IMR-90 (cell line): ENCODE measurements around the gene CALHM3. TPM values are rescaled to one million over a fixed set of nuclear protein-coding genes. Genes with fewer than 3 reads are reported as not detected.

ENCODE experiments used
- ATAC-seq: fragments of 200-7000 bp; cut with Tn5 transposase; 2 replicates; pipeline ENCODE4 v1.9.1; 2020; ENCODE audit warnings: low read depth, mild to moderate bottlenecking, moderate library complexity
- BruUV-seq: library from RNA; stranded (reverse); fragments of 400-500 nt; replicated peaks from 2 replicates; lab custom pipeline; 2021; lab: Mats Ljungman, UMichigan
- CTCF ChIA-PET: fragments of 300-600 bp; formaldehyde crosslinking; extraction: SDS; loops from one replicate; lab custom pipeline; 2021; ENCODE audit warnings: antibody characterized with exemption; lab: Yijun Ruan, JAX
- POLR2A ChIA-PET: fragments of 300-600 bp; sonication (Branson Sonifier 250); formaldehyde crosslinking; loops from one replicate; lab custom pipeline; 2022; ENCODE audit warnings: antibody characterized with exemption; ENCODE audit not compliant: unreplicated experiment; lab: Charles Lee
- DNase-seq: peaks from one replicate; pipeline ENCODE4 v3.0.0; 2013
- H2AFZ ChIP-seq: replicated peaks from 2 replicates; pipeline ENCODE3; 2013; ENCODE audit warnings: low read length, mild to moderate bottlenecking; ENCODE audit not compliant: poor library complexity
- H2AK5ac ChIP-seq: 2 replicates; pipeline ENCODE4 v1.6.1; 2013; ENCODE audit warnings: low read depth, low read length, inconsistent platforms
- H2AK9ac ChIP-seq: replicated peaks from 2 replicates; pipeline ENCODE3; 2013; ENCODE audit warnings: mild to moderate bottlenecking, low read depth, low read length, moderate library complexity; ENCODE audit not compliant: poor library complexity
- H2BK120ac ChIP-seq: 2 replicates; pipeline ENCODE4 v1.6.1; 2013; ENCODE audit warnings: low read depth, low read length, inconsistent platforms
- H2BK15ac ChIP-seq: 3 replicates; pipeline ENCODE4 v1.6.1; 2013; ENCODE audit warnings: low read depth, low read length, inconsistent platforms
- H2BK20ac ChIP-seq: 2 replicates; pipeline ENCODE4 v1.6.1; 2013; ENCODE audit warnings: low read depth, mild to moderate bottlenecking, inconsistent platforms, low read length, moderate library complexity
- H2BK5ac ChIP-seq: 2 replicates; pipeline ENCODE4 v1.6.1; 2013; ENCODE audit warnings: mild to moderate bottlenecking, low read depth, low read length, inconsistent platforms; ENCODE audit not compliant: poor library complexity, severe bottlenecking
- H3K14ac ChIP-seq: replicated peaks from 2 replicates; pipeline ENCODE4 v1.6.1; 2013; ENCODE audit warnings: low read depth, low read length, inconsistent platforms
- H3K18ac ChIP-seq: 2 replicates; pipeline ENCODE4 v1.6.1; 2013; ENCODE audit warnings: low read depth, low read length, control low read depth
- H3K23ac ChIP-seq: 2 replicates; pipeline ENCODE4 v1.6.1; 2013; ENCODE audit warnings: low read depth, low read length, inconsistent platforms
- H3K27ac ChIP-seq: 2 replicates; pipeline ENCODE4 v1.5.1; 2013; ENCODE audit warnings: mild to moderate bottlenecking, control low read depth, low read length; ENCODE audit not compliant: insufficient read depth
- H3K27me3 ChIP-seq: 2 replicates; pipeline ENCODE4 v1.6.1; 2013; ENCODE audit warnings: low read length; ENCODE audit not compliant: control insufficient read depth, insufficient read depth
- H3K36me3 ChIP-seq: 2 replicates; pipeline ENCODE4 v1.6.1; 2013; ENCODE audit warnings: low read length, mixed read lengths; ENCODE audit not compliant: control insufficient read depth, insufficient read depth
- H3K4ac ChIP-seq: 2 replicates; pipeline ENCODE4 v1.6.1; 2013; ENCODE audit warnings: low read depth, low read length, inconsistent platforms
- H3K4me1 ChIP-seq: 2 replicates; pipeline ENCODE4 v1.6.1; 2013; ENCODE audit warnings: low read length, mixed read lengths; ENCODE audit not compliant: control insufficient read depth, insufficient read depth
- H3K4me2 ChIP-seq: 2 replicates; pipeline ENCODE4 v1.6.1; 2013; ENCODE audit warnings: low read depth, mild to moderate bottlenecking, control low read depth, low read length, moderate library complexity
- H3K4me3 ChIP-seq: 2 replicates; pipeline ENCODE4 v1.5.1; 2013; ENCODE audit warnings: low read depth, mild to moderate bottlenecking, control low read depth, low read length, moderate library complexity; ENCODE audit not compliant: insufficient read depth
- H3K56ac ChIP-seq: 2 replicates; pipeline ENCODE4 v1.6.1; 2013; ENCODE audit warnings: low read length, inconsistent platforms; ENCODE audit not compliant: insufficient read depth; ENCODE audit errors: extremely low read depth
- H3K79me1 ChIP-seq, 2 experiments: 2 replicates each; pipeline ENCODE4 v1.6.1; 2013; ENCODE audit warnings: low read length in 2 of 2, inconsistent platforms in 1 of 2, low read depth in 1 of 2
- H3K9ac ChIP-seq: 2 replicates; pipeline ENCODE4 v1.6.1; 2013; ENCODE audit warnings: low read depth, low read length, control low read depth
- H3K9me1 ChIP-seq: 2 replicates; pipeline ENCODE4 v1.6.1; 2013; ENCODE audit warnings: low read length, inconsistent platforms; ENCODE audit not compliant: insufficient read depth
- H3K9me3 ChIP-seq: 2 replicates; pipeline ENCODE4 v1.6.1; 2013; ENCODE audit warnings: low read length; ENCODE audit not compliant: control insufficient read depth, insufficient read depth
- H4K20me1 ChIP-seq: 2 replicates; pipeline ENCODE4 v1.6.1; 2013; ENCODE audit warnings: low read length, inconsistent platforms; ENCODE audit not compliant: insufficient read depth
- H4K5ac ChIP-seq: 2 replicates; pipeline ENCODE4 v1.6.1; 2013; ENCODE audit warnings: mild to moderate bottlenecking, low read depth, low read length, control low read depth
- H4K8ac ChIP-seq, 2 experiments: 2 replicates each; pipeline ENCODE4 v1.6.1; 2013; ENCODE audit warnings: low read depth in 2 of 2, low read length in 2 of 2, control low read depth in 1 of 2, inconsistent platforms in 1 of 2
- H4K91ac ChIP-seq: 2 replicates; pipeline ENCODE4 v1.6.1; 2013; ENCODE audit warnings: low read depth, low read length, inconsistent platforms; ENCODE audit not compliant: insufficient read depth
- BHLHE40 ChIP-seq: fragments of 150-350 bp; IDR thresholded peaks from 2 replicates; pipeline ENCODE4 v1.6.1; 2016; ENCODE audit warnings: mild to moderate bottlenecking, low read depth, low read length
- CEBPB ChIP-seq: IDR thresholded peaks from 2 replicates; pipeline ENCODE4 v1.6.1; 2012; ENCODE audit warnings: low read depth, low read length, improper control_type of control experiment
- CHD1 ChIP-seq: IDR thresholded peaks from 2 replicates; pipeline ENCODE4 v1.6.1; 2012; ENCODE audit warnings: low read depth, low read length, improper control_type of control experiment
- FOS ChIP-seq: fragments of 150-350 bp; IDR thresholded peaks from 2 replicates; pipeline ENCODE4 v1.6.1; 2016; ENCODE audit warnings: low read depth, low read length
- MAFK ChIP-seq: IDR thresholded peaks from 2 replicates; pipeline ENCODE4 v1.6.1; 2012; ENCODE audit warnings: low read depth, low read length, improper control_type of control experiment
- MAZ ChIP-seq: IDR thresholded peaks from 2 replicates; pipeline ENCODE4 v1.6.1; 2012; ENCODE audit warnings: low read depth, mild to moderate bottlenecking, low read length, improper control_type of control experiment, moderate library complexity, borderline replicate concordance
- MXI1 ChIP-seq: IDR thresholded peaks from 2 replicates; pipeline ENCODE4 v1.6.1; 2012; ENCODE audit warnings: low read depth, mild to moderate bottlenecking, low read length, moderate library complexity, borderline replicate concordance
- NFE2L2 ChIP-seq: fragments of 150-350 bp; IDR thresholded peaks from 2 replicates; pipeline ENCODE4 v1.6.1; 2016; ENCODE audit warnings: low read depth, mild to moderate bottlenecking, low read length
- POLR2A ChIP-seq: IDR thresholded peaks from 2 replicates; pipeline ENCODE4 v1.6.1; 2012; ENCODE audit warnings: mild to moderate bottlenecking, low read depth, low read length
- RAD21 ChIP-seq: IDR thresholded peaks from 2 replicates; pipeline ENCODE4 v1.6.1; 2012; ENCODE audit warnings: low read length, improper control_type of control experiment
- RCOR1 ChIP-seq: IDR thresholded peaks from 2 replicates; pipeline ENCODE4 v1.6.1; 2012; ENCODE audit warnings: mild to moderate bottlenecking, low read length, improper control_type of control experiment; ENCODE audit not compliant: insufficient replicate concordance
- RFX5 ChIP-seq: IDR thresholded peaks from 2 replicates; pipeline ENCODE4 v1.8.0; 2012; ENCODE audit warnings: low read depth, mild to moderate bottlenecking, low read length, moderate library complexity
- SMC3 ChIP-seq: fragments of 150-350 bp; IDR thresholded peaks from 2 replicates; pipeline ENCODE4 v1.6.1; 2016; ENCODE audit warnings: low read depth, mild to moderate bottlenecking, antibody characterized with exemption, low read length, moderate library complexity
- WGBS, 2 experiments: methylation state at CpG; one replicate each; pipeline versions ENCODE4 v1.1.5 to v1.1.7; 2013; ENCODE audit warnings: missing lambda C conversion rate in 2 of 2; ENCODE audit not compliant: insufficient read length in 1 of 2; ENCODE audit errors: extremely low coverage in 2 of 2; 5-methylcytosine and 5-hydroxymethylcytosine counted together
- dilution Hi-C: fragments of 300-500 bp; cut with HindIII; formaldehyde crosslinking; loops from one replicate; pipeline ENCODE4 v1.14.3; 2018; ENCODE audit warnings: low sequenced_read_pairs; ENCODE audit not compliant: unreplicated experiment
- in situ Hi-C: fragments of 300-500 bp; cut with MboI; formaldehyde crosslinking; loops from 3 replicates; pipeline ENCODE4 v1.14.3; 2019; ENCODE audit warnings: low sequenced_read_pairs, inconsistent platforms, mixed read lengths
- intact Hi-C: fragments of 100-400 bp; cut with micrococcal nuclease; formaldehyde crosslinking; loops from 2 replicates; pipeline ENCODE4 v1.10.0; 2022
- polyA plus RNA-seq, 3 experiments: library from polyadenylated mRNA; depleted of rRNA; stranded (reverse); fragments of >200 nt; gene quantifications; 2 replicates each; pipeline ENCODE4 v1.2.3, GENCODE V29; 2012; ENCODE audit warnings: low replicate concordance in 1 of 3
- total RNA-seq: library from RNA; depleted of rRNA; stranded (reverse); fragments of >200 nt; gene quantifications from 2 replicates; pipeline ENCODE4 v1.2.3, GENCODE V29; 2012
- TF ChIP-seq, protein P1 (sequence below): conservative IDR thresholded peaks from 2 replicates; pipeline ENCODE4 v1.5.1; 2012; ENCODE audit warnings: mild to moderate bottlenecking, low read depth, low read length, improper control_type of control experiment
- TF ChIP-seq, protein P2 (sequence below): fragments of 150-350 bp; IDR thresholded peaks from 2 replicates; pipeline ENCODE4 v1.6.1; 2017; ENCODE audit warnings: mild to moderate bottlenecking, antibody characterized with exemption, low read length, low read depth
- TF ChIP-seq, protein P3 (sequence below): fragments of 150-350 bp; IDR thresholded peaks from 2 replicates; pipeline ENCODE4 v1.6.1; 2016; ENCODE audit warnings: low read depth, mild to moderate bottlenecking, low read length, moderate library complexity, borderline replicate concordance

The CALHM3 gene
- total and polyA plus RNA-seq, 2 of the 4 experiments (the other 2 are of a cell fraction), result not detected

DNA sequence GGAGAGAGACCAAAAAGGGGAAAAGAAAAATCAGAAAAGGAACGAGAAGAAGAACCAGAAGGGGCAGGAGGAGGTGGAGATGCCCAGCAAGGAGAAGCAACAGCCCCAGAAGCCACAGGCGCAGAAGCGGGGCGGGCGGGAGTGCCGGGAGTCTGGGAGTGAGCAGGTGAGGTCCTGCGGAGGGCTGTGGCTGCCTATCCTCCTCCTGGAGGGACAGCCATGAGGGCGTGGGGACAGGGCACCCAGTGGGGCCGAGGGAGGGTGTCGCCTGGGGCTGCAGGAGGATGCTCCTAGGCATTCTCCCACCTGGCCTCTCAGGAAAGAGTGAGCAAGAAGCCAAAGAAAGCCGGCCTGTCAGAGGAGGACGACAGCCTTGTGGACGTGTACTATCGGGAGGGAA, 38.6 kb downstream of the CALHM3 start:
- H3K18ac ChIP-seq, result no peak overlapping the region
- no peak overlapping the region for H4K5ac ChIP-seq
- H3K4me1 ChIP-seq, result no peaks in the 10 kb centered on the region; the same call in 1 of the 2 replicates
- H2BK5ac ChIP-seq, result no peak overlapping the region
- peaks cover 74% of the 10 kb centered on the region for H3K36me3 ChIP-seq
- no peaks in the 10 kb centered on the region; the same call in 1 of the 2 replicates for H3K9me1 ChIP-seq
- no peak overlapping the region for H3K14ac ChIP-seq
- no peak overlapping the region for H2BK15ac ChIP-seq
- no peak overlapping the region for H3K4me2 ChIP-seq
- DNase-seq (no peak), ATAC-seq (no peak)
- WGBS, 2 experiments, result 89% methylated on average over 5 of the region's 14 CpGs; no CpG with 5 or more reads in 1 of the 2 experiments
- H3K9ac ChIP-seq, result no peak overlapping the region
- H2AK5ac ChIP-seq, result no peak overlapping the region
- ChIA-PET POLR2A (no interaction called here), CTCF (interaction anchor here (0.5 kb wide), 1 partner anchor 92 kb away, joined by 8 read pairs; no protein-coding TSS in a partner anchor)
- BruUV-seq, result no TSS peak
- H3K79me1 ChIP-seq, result no peaks in the 10 kb centered on the region; a peak in 1 of 4 replicates
- no peak overlapping the region for H2BK20ac ChIP-seq
- H4K91ac ChIP-seq, result no peak overlapping the region
- H3K4me3 ChIP-seq, result no peak overlapping the region
- H3K56ac ChIP-seq, result no peak overlapping the region
- no peak overlapping the region for H3K23ac ChIP-seq
- no peaks in the 10 kb centered on the region for H3K9me3 ChIP-seq
- dilution Hi-C loops (no loop called here), in situ Hi-C loops (no loop called here), intact Hi-C loops (no loop called here)
- TF ChIP-seq RFX5 (no peak), RAD21 (no peak), POLR2A (no peak), MAZ (no peak), CEBPB (no peak), NFE2L2 (no peak), BHLHE40 (no peak), FOS (no peak), SMC3 (no peak), RCOR1 (no peak), CHD1 (no peak), MAFK (no peak), MXI1 (no peak)
- TF ChIP-seq, protein P1, sequence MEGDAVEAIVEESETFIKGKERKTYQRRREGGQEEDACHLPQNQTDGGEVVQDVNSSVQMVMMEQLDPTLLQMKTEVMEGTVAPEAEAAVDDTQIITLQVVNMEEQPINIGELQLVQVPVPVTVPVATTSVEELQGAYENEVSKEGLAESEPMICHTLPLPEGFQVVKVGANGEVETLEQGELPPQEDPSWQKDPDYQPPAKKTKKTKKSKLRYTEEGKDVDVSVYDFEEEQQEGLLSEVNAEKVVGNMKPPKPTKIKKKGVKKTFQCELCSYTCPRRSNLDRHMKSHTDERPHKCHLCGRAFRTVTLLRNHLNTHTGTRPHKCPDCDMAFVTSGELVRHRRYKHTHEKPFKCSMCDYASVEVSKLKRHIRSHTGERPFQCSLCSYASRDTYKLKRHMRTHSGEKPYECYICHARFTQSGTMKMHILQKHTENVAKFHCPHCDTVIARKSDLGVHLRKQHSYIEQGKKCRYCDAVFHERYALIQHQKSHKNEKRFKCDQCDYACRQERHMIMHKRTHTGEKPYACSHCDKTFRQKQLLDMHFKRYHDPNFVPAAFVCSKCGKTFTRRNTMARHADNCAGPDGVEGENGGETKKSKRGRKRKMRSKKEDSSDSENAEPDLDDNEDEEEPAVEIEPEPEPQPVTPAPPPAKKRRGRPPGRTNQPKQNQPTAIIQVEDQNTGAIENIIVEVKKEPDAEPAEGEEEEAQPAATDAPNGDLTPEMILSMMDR, result no peak
- TF ChIP-seq, protein P2, sequence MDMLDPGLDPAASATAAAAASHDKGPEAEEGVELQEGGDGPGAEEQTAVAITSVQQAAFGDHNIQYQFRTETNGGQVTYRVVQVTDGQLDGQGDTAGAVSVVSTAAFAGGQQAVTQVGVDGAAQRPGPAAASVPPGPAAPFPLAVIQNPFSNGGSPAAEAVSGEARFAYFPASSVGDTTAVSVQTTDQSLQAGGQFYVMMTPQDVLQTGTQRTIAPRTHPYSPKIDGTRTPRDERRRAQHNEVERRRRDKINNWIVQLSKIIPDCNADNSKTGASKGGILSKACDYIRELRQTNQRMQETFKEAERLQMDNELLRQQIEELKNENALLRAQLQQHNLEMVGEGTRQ, result no peak
- TF ChIP-seq, protein P3, sequence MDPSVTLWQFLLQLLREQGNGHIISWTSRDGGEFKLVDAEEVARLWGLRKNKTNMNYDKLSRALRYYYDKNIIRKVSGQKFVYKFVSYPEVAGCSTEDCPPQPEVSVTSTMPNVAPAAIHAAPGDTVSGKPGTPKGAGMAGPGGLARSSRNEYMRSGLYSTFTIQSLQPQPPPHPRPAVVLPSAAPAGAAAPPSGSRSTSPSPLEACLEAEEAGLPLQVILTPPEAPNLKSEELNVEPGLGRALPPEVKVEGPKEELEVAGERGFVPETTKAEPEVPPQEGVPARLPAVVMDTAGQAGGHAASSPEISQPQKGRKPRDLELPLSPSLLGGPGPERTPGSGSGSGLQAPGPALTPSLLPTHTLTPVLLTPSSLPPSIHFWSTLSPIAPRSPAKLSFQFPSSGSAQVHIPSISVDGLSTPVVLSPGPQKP, result no peak
- H3K4ac ChIP-seq, result no peak overlapping the region
- no peak overlapping the region for H2AK9ac ChIP-seq
- no peaks in the 10 kb centered on the region for H3K27me3 ChIP-seq
- 0 out of 2 replicates have a peak, but pooled peaks cover 4% of the 10 kb centered on the region for H4K20me1 ChIP-seq
- no peak overlapping the region for H4K8ac ChIP-seq
- H2BK120ac ChIP-seq, result no peak overlapping the region
- H3K27ac ChIP-seq, result no peak overlapping the region
- H2AFZ ChIP-seq, result no peak overlapping the region
